ENCODE measurements around the gene SNX20. TPM values are rescaled to one million over a fixed set of nuclear protein-coding genes. Genes with fewer than 3 reads are reported as not detected.

SNX20 gene
- total and polyA plus RNA-seq, 2 experiments from 2014 or later, result not detected

GRCh38 chr16:50636753-50637374, 44.2 kb downstream of the SNX20 start:
- Histone ChIP-seq H3K9me2 (ENCODE audit: insufficient read depth) (no peaks in the 10 kb centered on the region), H3F3A (replicated peaks; ENCODE audit: low read depth) (no peaks in the 10 kb centered on the region), H3K79me2 (replicated peaks; ENCODE audit: insufficient read depth) (no peaks in the 10 kb centered on the region), H3K4me3 (no peak overlapping the region), H3K4me1 (ENCODE audit: insufficient read depth) (no peaks in the 10 kb centered on the region), H3K27ac (ENCODE audit: low read depth) (no peak overlapping the region), H4K20me1 (replicated peaks; ENCODE audit: insufficient read depth) (no peaks in the 10 kb centered on the region), H2AFZ (no peak overlapping the region), H3K27me3 (ENCODE audit: insufficient read depth) (no peaks in the 10 kb centered on the region), H3K4me2 (no peak overlapping the region), H3K36me3 (ENCODE audit: insufficient read depth) (no peaks in the 10 kb centered on the region)
- no peaks in the 10 kb centered on the region for H3K36me3 Mint-ChIP-seq (ENCODE audit: low read depth)
- ATAC-seq (peak; percentile 38; the same call in 1 of the 3 replicates), DNase-seq (ENCODE audit: low spot score) (no peak)
- no peak overlapping the region for H3K27ac Mint-ChIP-seq
- no peaks in the 10 kb centered on the region for H3K9me3 Mint-ChIP-seq
- peaks cover 4% of the 10 kb centered on the region for H3K27me3 Mint-ChIP-seq (ENCODE audit: insufficient read depth, low read depth, poor library complexity)
- no peaks in the 10 kb centered on the region; the same call in 2 of the 3 replicates for H3K4me1 Mint-ChIP-seq
- H3K4me3 Mint-ChIP-seq, result no peak overlapping the region
- TF ChIP-seq EZH2phosphoT487 (IDR thresholded peaks at IDR 0.05; ENCODE audit: unreplicated experiment) (no peak), EZH2 (IDR thresholded peaks at IDR 0.05; ENCODE audit: low read depth, unreplicated experiment) (no peak), REST (IDR thresholded peaks at IDR 0.05; ENCODE audit: unreplicated experiment) (no peak), POLR2AphosphoS5 (IDR thresholded peaks at IDR 0.05; ENCODE audit: low read depth) (no peak), CREB1 (CRISPR knock-in tag; IDR thresholded peaks at IDR 0.05; ENCODE audit: low read depth) (no peak), ETS1 (IDR thresholded peaks at IDR 0.05) (no peak), ZNF331 (CRISPR knock-in tag; IDR thresholded peaks at IDR 0.05; ENCODE audit: low read depth) (no peak), ZNF114 (CRISPR knock-in tag; IDR thresholded peaks at IDR 0.05) (no peak), STAT1 (IDR thresholded peaks at IDR 0.05; ENCODE audit: unreplicated experiment) (no peak), JUNB (IDR thresholded peaks at IDR 0.05; ENCODE audit: unreplicated experiment) (no peak), NANOG (IDR thresholded peaks at IDR 0.05; ENCODE audit: borderline replicate concordance) (no peak)
- TF ChIP-seq, protein P1, sequence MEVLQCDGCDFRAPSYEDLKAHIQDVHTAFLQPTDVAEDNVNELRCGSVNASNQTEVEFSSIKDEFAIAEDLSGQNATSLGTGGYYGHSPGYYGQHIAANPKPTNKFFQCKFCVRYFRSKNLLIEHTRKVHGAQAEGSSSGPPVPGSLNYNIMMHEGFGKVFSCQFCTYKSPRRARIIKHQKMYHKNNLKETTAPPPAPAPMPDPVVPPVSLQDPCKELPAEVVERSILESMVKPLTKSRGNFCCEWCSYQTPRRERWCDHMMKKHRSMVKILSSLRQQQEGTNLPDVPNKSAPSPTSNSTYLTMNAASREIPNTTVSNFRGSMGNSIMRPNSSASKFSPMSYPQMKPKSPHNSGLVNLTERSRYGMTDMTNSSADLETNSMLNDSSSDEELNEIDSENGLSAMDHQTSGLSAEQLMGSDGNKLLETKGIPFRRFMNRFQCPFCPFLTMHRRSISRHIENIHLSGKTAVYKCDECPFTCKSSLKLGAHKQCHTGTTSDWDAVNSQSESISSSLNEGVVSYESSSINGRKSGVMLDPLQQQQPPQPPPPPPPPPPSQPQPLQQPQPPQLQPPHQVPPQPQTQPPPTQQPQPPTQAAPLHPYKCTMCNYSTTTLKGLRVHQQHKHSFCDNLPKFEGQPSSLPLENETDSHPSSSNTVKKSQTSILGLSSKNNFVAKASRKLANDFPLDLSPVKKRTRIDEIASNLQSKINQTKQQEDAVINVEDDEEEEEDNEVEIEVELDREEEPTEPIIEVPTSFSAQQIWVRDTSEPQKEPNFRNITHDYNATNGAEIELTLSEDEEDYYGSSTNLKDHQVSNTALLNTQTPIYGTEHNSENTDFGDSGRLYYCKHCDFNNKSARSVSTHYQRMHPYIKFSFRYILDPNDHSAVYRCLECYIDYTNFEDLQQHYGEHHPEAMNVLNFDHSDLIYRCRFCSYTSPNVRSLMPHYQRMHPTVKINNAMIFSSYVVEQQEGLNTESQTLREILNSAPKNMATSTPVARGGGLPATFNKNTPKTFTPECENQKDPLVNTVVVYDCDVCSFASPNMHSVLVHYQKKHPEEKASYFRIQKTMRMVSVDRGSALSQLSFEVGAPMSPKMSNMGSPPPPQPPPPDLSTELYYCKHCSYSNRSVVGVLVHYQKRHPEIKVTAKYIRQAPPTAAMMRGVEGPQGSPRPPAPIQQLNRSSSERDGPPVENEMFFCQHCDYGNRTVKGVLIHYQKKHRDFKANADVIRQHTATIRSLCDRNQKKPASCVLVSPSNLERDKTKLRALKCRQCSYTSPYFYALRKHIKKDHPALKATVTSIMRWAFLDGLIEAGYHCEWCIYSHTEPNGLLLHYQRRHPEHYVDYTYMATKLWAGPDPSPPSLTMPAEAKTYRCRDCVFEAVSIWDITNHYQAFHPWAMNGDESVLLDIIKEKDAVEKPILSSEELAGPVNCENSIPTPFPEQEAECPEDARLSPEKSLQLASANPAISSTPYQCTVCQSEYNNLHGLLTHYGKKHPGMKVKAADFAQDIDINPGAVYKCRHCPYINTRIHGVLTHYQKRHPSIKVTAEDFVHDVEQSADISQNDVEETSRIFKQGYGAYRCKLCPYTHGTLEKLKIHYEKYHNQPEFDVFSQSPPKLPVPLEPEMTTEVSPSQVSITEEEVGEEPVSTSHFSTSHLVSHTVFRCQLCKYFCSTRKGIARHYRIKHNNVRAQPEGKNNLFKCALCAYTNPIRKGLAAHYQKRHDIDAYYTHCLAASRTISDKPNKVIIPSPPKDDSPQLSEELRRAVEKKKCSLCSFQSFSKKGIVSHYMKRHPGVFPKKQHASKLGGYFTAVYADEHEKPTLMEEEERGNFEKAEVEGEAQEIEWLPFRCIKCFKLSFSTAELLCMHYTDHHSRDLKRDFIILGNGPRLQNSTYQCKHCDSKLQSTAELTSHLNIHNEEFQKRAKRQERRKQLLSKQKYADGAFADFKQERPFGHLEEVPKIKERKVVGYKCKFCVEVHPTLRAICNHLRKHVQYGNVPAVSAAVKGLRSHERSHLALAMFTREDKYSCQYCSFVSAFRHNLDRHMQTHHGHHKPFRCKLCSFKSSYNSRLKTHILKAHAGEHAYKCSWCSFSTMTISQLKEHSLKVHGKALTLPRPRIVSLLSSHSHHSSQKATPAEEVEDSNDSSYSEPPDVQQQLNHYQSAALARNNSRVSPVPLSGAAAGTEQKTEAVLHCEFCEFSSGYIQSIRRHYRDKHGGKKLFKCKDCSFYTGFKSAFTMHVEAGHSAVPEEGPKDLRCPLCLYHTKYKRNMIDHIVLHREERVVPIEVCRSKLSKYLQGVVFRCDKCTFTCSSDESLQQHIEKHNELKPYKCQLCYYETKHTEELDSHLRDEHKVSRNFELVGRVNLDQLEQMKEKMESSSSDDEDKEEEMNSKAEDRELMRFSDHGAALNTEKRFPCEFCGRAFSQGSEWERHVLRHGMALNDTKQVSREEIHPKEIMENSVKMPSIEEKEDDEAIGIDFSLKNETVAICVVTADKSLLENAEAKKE (CRISPR knock-in tag; IDR thresholded peaks at IDR 0.05), result no peak
- TF ChIP-seq, protein P2, sequence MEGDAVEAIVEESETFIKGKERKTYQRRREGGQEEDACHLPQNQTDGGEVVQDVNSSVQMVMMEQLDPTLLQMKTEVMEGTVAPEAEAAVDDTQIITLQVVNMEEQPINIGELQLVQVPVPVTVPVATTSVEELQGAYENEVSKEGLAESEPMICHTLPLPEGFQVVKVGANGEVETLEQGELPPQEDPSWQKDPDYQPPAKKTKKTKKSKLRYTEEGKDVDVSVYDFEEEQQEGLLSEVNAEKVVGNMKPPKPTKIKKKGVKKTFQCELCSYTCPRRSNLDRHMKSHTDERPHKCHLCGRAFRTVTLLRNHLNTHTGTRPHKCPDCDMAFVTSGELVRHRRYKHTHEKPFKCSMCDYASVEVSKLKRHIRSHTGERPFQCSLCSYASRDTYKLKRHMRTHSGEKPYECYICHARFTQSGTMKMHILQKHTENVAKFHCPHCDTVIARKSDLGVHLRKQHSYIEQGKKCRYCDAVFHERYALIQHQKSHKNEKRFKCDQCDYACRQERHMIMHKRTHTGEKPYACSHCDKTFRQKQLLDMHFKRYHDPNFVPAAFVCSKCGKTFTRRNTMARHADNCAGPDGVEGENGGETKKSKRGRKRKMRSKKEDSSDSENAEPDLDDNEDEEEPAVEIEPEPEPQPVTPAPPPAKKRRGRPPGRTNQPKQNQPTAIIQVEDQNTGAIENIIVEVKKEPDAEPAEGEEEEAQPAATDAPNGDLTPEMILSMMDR (conservative IDR thresholded peaks at IDR 0.05; ENCODE audit: low read depth in 2 of 2), result no peak

Data from GM23338 (cell line).